MM.1S (cell line): ENCODE data around the gene THRB.

Source experiments
- DNase-seq: peaks from one replicate; pipeline ENCODE4 v3.0.0-alpha.2; 2015
- H2AFZ ChIP-seq: fragments of 300-600 bp; sonication (generic); 2 replicates; pipeline ENCODE4 v1.6.0; 2016; ENCODE audit warnings: antibody characterized with exemption, low read length
- H3F3A ChIP-seq: fragments of 300-600 bp; sonication (generic); 2 replicates; pipeline ENCODE4 v1.6.1; 2016; ENCODE audit warnings: mild to moderate bottlenecking, antibody characterized with exemption, low read length, moderate library complexity, mixed read lengths; ENCODE audit not compliant: insufficient read depth
- H3K27ac ChIP-seq: fragments of 300-600 bp; sonication (generic); 2 replicates; pipeline ENCODE4 v1.5.1; 2016; ENCODE audit warnings: mild to moderate bottlenecking, low read length
- H3K27me3 ChIP-seq: fragments of 300-600 bp; sonication (generic); replicated peaks from 2 replicates; pipeline ENCODE4 v1.6.0; 2016; ENCODE audit warnings: low read length; ENCODE audit not compliant: insufficient read depth
- H3K36me3 ChIP-seq: fragments of 300-600 bp; sonication (generic); replicated peaks from 2 replicates; pipeline ENCODE4 v1.6.1; 2016; ENCODE audit warnings: mild to moderate bottlenecking, low read length, mixed read lengths; ENCODE audit not compliant: insufficient read depth
- H3K4me1 ChIP-seq: fragments of 300-600 bp; sonication (generic); 2 replicates; pipeline ENCODE4 v1.6.1; 2016; ENCODE audit warnings: low read length, mixed read lengths
- H3K4me2 ChIP-seq: fragments of 300-600 bp; sonication (generic); 2 replicates; pipeline ENCODE4 v1.6.0; 2016; ENCODE audit warnings: low read depth, low read length
- H3K4me3 ChIP-seq: fragments of 300-600 bp; sonication (generic); 2 replicates; pipeline ENCODE4 v1.5.1; 2016; ENCODE audit warnings: low read length, mixed read lengths
- H3K79me2 ChIP-seq: fragments of 300-600 bp; sonication (generic); 2 replicates; pipeline ENCODE4 v1.6.1; 2016; ENCODE audit warnings: mixed run types, low read length, mixed read lengths
- H3K9ac ChIP-seq: fragments of 300-600 bp; sonication (generic); 2 replicates; pipeline ENCODE4 v1.6.1; 2016; ENCODE audit warnings: low read length, mixed read lengths
- H3K9me2 ChIP-seq: fragments of 300-600 bp; sonication (generic); replicated peaks from 2 replicates; pipeline ENCODE4 v1.6.1; 2016; ENCODE audit warnings: mild to moderate bottlenecking, low read length, mixed read lengths; ENCODE audit not compliant: insufficient read depth
- H3K9me3 ChIP-seq: fragments of 300-600 bp; sonication (generic); replicated peaks from 2 replicates; pipeline ENCODE4 v1.6.1; 2016; ENCODE audit warnings: mild to moderate bottlenecking, low read length, mixed read lengths; ENCODE audit not compliant: insufficient read depth
- H4K20me1 ChIP-seq: fragments of 300-600 bp; sonication (generic); 2 replicates; pipeline ENCODE4 v1.6.1; 2016; ENCODE audit warnings: mild to moderate bottlenecking, low read length, moderate library complexity, mixed read lengths; ENCODE audit not compliant: insufficient read depth
- CTCF ChIP-seq: fragments of 300-600 bp; sonication (generic); IDR thresholded peaks from 2 replicates; pipeline ENCODE4 v1.5.1; 2016; ENCODE audit warnings: antibody characterized with exemption, low read length, mixed read lengths
- EZH2 ChIP-seq: fragments of 300-600 bp; sonication (generic); optimal IDR thresholded peaks from 2 replicates; pipeline ENCODE3; 2017; ENCODE audit warnings: low read depth, mild to moderate bottlenecking, antibody characterized with exemption, low read length, mixed read lengths
- EZH2phosphoT487 ChIP-seq: fragments of 300-600 bp; sonication (generic); IDR thresholded peaks from 2 replicates; pipeline ENCODE4 v1.6.1; 2018; ENCODE audit warnings: antibody characterized with exemption, low read length

Gene THRB

GRCh38 chr3:24359645-24360462, 134.8 kb downstream of the THRB start:
- DNase-seq = no peak
- TF ChIP-seq EZH2phosphoT487 (no peak), CTCF (no peak), EZH2 (no peak)
- no peaks in the 10 kb centered on the region for H3K27me3 ChIP-seq
- no peaks in the 10 kb centered on the region for H4K20me1 ChIP-seq
- no peaks in the 10 kb centered on the region for H3K4me1 ChIP-seq
- no peak overlapping the region for H3K4me2 ChIP-seq
- no peaks in the 10 kb centered on the region for H3K9me2 ChIP-seq
- no peak overlapping the region for H3K27ac ChIP-seq
- no peaks in the 10 kb centered on the region for H3K9me3 ChIP-seq
- no peak overlapping the region for H3K4me3 ChIP-seq
- H2AFZ ChIP-seq = no peak overlapping the region
- H3K9ac ChIP-seq = no peak overlapping the region
- no peaks in the 10 kb centered on the region for H3K79me2 ChIP-seq
- H3K36me3 ChIP-seq = no peaks in the 10 kb centered on the region
- no peaks in the 10 kb centered on the region for H3F3A ChIP-seq

GRCh38 chr3:24359102-24359501, 135.5 kb downstream of the THRB start:
- Histone ChIP-seq H3K27ac (no peak overlapping the region), H2AFZ (no peak overlapping the region), H3K79me2 (no peaks in the 10 kb centered on the region), H3K27me3 (no peaks in the 10 kb centered on the region), H3K9me2 (no peaks in the 10 kb centered on the region), H3K9me3 (no peaks in the 10 kb centered on the region), H4K20me1 (no peaks in the 10 kb centered on the region), H3K4me2 (no peak overlapping the region), H3K4me1 (no peaks in the 10 kb centered on the region), H3K4me3 (no peak overlapping the region), H3K9ac (no peak overlapping the region), H3F3A (no peaks in the 10 kb centered on the region), H3K36me3 (no peaks in the 10 kb centered on the region)
- no peak for DNase-seq
- TF ChIP-seq EZH2phosphoT487 = no peak
- TF ChIP-seq EZH2 = no peak
- no peak for TF ChIP-seq CTCF

GRCh38 chr3:24357635-24358034, 137.0 kb downstream of the THRB start:
- no peaks in the 10 kb centered on the region for H3K9me3 ChIP-seq

More at GRCh38 chr3:24357635-24358034, 137.0 kb downstream of the THRB start:
- Histone ChIP-seq H3K9ac (no peak overlapping the region), H3K36me3 (no peaks in the 10 kb centered on the region), H3K27ac (no peak overlapping the region), H3K27me3 (no peaks in the 10 kb centered on the region), H2AFZ (no peak overlapping the region), H3K4me2 (no peak overlapping the region), H4K20me1 (no peaks in the 10 kb centered on the region), H3K4me1 (no peaks in the 10 kb centered on the region), H3K4me3 (no peak overlapping the region), H3K9me2 (no peaks in the 10 kb centered on the region), H3K79me2 (no peaks in the 10 kb centered on the region), H3F3A (no peaks in the 10 kb centered on the region)
- no peak for DNase-seq
- TF ChIP-seq EZH2 (no peak), EZH2phosphoT487 (no peak), CTCF (no peak)
